Measurements from ENCODE around the gene TMEM94.

The TMEM94 gene

DNA sequence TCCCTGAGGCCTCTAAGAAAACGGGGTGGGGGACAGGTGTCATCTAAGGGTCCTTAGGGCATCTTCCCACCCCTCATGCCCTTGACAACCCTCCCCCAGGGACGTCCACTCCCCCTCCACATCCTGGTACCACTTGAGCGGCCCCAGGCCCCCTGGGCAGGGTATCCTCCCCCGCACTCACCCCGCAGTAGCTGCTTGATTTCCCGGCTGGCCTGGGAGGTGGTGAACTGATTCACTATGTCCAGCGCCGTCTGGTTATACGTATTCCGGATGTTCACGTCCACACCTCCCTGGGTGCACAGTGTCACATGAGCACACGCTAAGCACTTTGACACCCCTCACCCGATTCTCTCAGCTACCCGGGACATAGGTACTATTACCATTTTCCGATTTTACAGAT is 49.2 kb downstream of the TMEM94 start:
- peaks cover 15% of the 10 kb centered on the region for H3K27me3 ChIP-seq (ENCODE audit: insufficient read depth, low read length)
- H3K4me2 ChIP-seq (ENCODE audit: low read length): no peak overlapping the region

DNA sequence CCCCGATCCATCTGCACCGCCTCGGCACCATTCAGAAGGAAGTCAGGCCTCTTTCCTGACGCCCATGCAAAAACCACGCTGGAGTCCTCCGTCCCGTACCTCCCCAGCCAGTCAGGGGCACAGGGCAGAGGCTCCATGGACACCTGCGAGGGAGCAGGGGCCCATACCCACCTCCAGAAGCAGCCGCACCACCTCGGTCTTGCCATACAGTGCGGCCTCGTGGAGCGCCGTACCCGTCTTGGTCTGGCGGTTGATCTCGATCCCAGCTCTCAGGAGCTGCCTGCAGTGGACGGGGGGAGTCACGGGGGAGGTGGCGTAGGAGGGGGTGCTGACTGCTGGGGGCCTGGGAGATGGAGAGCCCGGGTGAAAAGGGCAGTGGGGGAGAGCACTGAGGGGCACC is 49.7 kb downstream of the TMEM94 start:
- H3K4me1 ChIP-seq (ENCODE audit: insufficient read depth, low read length, severe bottlenecking): no peaks in the 10 kb centered on the region
- H3K9me2 ChIP-seq (ENCODE audit: low read depth, low read length): no peaks in the 10 kb centered on the region
- H3K27ac ChIP-seq (ENCODE audit: low read depth, low read length, poor library complexity, severe bottlenecking): no peak overlapping the region
- no peaks in the 10 kb centered on the region for H3F3A ChIP-seq (ENCODE audit: insufficient read depth, low read length)
- no peaks in the 10 kb centered on the region for H4K20me1 ChIP-seq (ENCODE audit: insufficient read depth, low read length)
- no peaks in the 10 kb centered on the region for H3K9me3 ChIP-seq (ENCODE audit: low read length)
- TF ChIP-seq, protein P1, sequence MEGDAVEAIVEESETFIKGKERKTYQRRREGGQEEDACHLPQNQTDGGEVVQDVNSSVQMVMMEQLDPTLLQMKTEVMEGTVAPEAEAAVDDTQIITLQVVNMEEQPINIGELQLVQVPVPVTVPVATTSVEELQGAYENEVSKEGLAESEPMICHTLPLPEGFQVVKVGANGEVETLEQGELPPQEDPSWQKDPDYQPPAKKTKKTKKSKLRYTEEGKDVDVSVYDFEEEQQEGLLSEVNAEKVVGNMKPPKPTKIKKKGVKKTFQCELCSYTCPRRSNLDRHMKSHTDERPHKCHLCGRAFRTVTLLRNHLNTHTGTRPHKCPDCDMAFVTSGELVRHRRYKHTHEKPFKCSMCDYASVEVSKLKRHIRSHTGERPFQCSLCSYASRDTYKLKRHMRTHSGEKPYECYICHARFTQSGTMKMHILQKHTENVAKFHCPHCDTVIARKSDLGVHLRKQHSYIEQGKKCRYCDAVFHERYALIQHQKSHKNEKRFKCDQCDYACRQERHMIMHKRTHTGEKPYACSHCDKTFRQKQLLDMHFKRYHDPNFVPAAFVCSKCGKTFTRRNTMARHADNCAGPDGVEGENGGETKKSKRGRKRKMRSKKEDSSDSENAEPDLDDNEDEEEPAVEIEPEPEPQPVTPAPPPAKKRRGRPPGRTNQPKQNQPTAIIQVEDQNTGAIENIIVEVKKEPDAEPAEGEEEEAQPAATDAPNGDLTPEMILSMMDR (IDR thresholded peaks at IDR 0.05; ENCODE audit: low read length): no peak
- no peak for TF ChIP-seq EZH2 (IDR thresholded peaks at IDR 0.05; ENCODE audit: borderline replicate concordance, low read length)
- no peak overlapping the region for H3K4me2 ChIP-seq (ENCODE audit: low read length)
- H3K36me3 ChIP-seq (ENCODE audit: insufficient read depth, low read length): no peaks in the 10 kb centered on the region
- H3K4me3 ChIP-seq (ENCODE audit: low read depth, low read length, poor library complexity, severe bottlenecking): no peak overlapping the region
- H3K79me2 ChIP-seq (ENCODE audit: insufficient read depth, low read length): no peaks in the 10 kb centered on the region
- H2AFZ ChIP-seq (ENCODE audit: low read length): no peak overlapping the region
- H3K27me3 ChIP-seq (ENCODE audit: insufficient read depth, low read length): peaks cover 15% of the 10 kb centered on the region
- H3K9ac ChIP-seq (ENCODE audit: low read length): no peak overlapping the region

More for the DNA sequence above, 49.2 kb downstream of the TMEM94 start:
- no peak overlapping the region for H3K4me3 ChIP-seq (ENCODE audit: low read depth, low read length, poor library complexity, severe bottlenecking)
- H4K20me1 ChIP-seq (ENCODE audit: insufficient read depth, low read length): no peaks in the 10 kb centered on the region
- no peaks in the 10 kb centered on the region for H3K9me3 ChIP-seq (ENCODE audit: low read length)
- no peak overlapping the region for H2AFZ ChIP-seq (ENCODE audit: low read length)
- H3K36me3 ChIP-seq (ENCODE audit: insufficient read depth, low read length): no peaks in the 10 kb centered on the region
- H3K9ac ChIP-seq (ENCODE audit: low read length): no peak overlapping the region
- H3K79me2 ChIP-seq (ENCODE audit: insufficient read depth, low read length): no peaks in the 10 kb centered on the region
- no peak overlapping the region for H3K27ac ChIP-seq (ENCODE audit: low read depth, low read length, poor library complexity, severe bottlenecking)
- no peaks in the 10 kb centered on the region for H3F3A ChIP-seq (ENCODE audit: insufficient read depth, low read length)
- no peaks in the 10 kb centered on the region for H3K4me1 ChIP-seq (ENCODE audit: insufficient read depth, low read length, severe bottlenecking)
- TF ChIP-seq, protein P1 (IDR thresholded peaks at IDR 0.05; ENCODE audit: low read length): no peak
- TF ChIP-seq EZH2 (IDR thresholded peaks at IDR 0.05; ENCODE audit: borderline replicate concordance, low read length): no peak
- no peaks in the 10 kb centered on the region for H3K9me2 ChIP-seq (ENCODE audit: low read depth, low read length)

DNA sequence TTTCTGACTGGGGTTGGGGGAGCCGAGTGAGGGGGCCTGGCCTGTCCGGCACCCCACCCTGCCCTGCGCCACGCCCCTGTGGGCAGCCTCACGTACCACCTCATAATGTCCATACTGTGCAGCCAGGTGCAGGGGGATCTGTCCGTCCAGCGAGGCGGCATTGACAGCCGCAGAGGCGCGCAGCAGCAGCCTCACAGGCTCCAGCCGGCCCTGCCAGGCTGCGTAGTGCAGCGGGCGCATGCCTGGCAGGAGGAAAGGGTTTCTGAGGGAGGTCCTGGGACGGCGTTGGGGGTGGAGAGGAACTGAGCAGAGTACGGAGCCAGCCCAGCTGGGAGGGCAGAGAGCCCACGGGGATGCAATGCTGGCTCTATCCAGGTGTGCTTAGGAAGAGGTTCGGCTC is 50.5 kb downstream of the TMEM94 start:
- Histone ChIP-seq H3K36me3 (ENCODE audit: insufficient read depth, low read length) (no peaks in the 10 kb centered on the region), H3K4me1 (ENCODE audit: insufficient read depth, low read length, severe bottlenecking) (no peaks in the 10 kb centered on the region), H3K9ac (ENCODE audit: low read length) (no peak overlapping the region), H2AFZ (ENCODE audit: low read length) (no peak overlapping the region), H4K20me1 (ENCODE audit: insufficient read depth, low read length) (no peaks in the 10 kb centered on the region), H3K79me2 (ENCODE audit: insufficient read depth, low read length) (no peaks in the 10 kb centered on the region), H3K9me2 (ENCODE audit: low read depth, low read length) (no peaks in the 10 kb centered on the region), H3K27ac (ENCODE audit: low read depth, low read length, poor library complexity, severe bottlenecking) (no peak overlapping the region), H3K4me2 (ENCODE audit: low read length) (no peak overlapping the region), H3K4me3 (ENCODE audit: low read depth, low read length, poor library complexity, severe bottlenecking) (no peak overlapping the region), H3F3A (ENCODE audit: insufficient read depth, low read length) (no peaks in the 10 kb centered on the region), H3K9me3 (ENCODE audit: low read length) (no peaks in the 10 kb centered on the region), H3K27me3 (ENCODE audit: insufficient read depth, low read length) (peaks cover 15% of the 10 kb centered on the region)
- TF ChIP-seq, protein P1 (IDR thresholded peaks at IDR 0.05; ENCODE audit: low read length): no peak
- no peak for TF ChIP-seq EZH2 (IDR thresholded peaks at IDR 0.05; ENCODE audit: borderline replicate concordance, low read length)

Data from OCI-LY1 (cell line).